ACC112 (cell line): ENCODE measurements around the gene CFAP299.

Experiments
- H2AFZ ChIP-seq: fragments of 200-600 bp; sonication (generic); one replicate; pipeline ENCODE4 v1.6.0; 2017; ENCODE audit warnings: antibody characterized with exemption, low read length; ENCODE audit not compliant: unreplicated experiment
- H3K27ac ChIP-seq: fragments of 200-600 bp; sonication (generic); 2 replicates; pipeline ENCODE4 v1.5.1; 2014; ENCODE audit warnings: low read depth, mild to moderate bottlenecking, antibody characterized with exemption, low read length, moderate library complexity
- H3K27me3 ChIP-seq: fragments of 200-600 bp; sonication (generic); 2 replicates; pipeline ENCODE4 v1.6.1; 2014; ENCODE audit warnings: mild to moderate bottlenecking, antibody characterized with exemption, low read length, moderate library complexity, mixed read lengths; ENCODE audit not compliant: insufficient read depth
- H3K36me3 ChIP-seq: fragments of 200-600 bp; sonication (generic); 2 replicates; pipeline ENCODE4 v1.6.1; 2016; ENCODE audit warnings: mild to moderate bottlenecking, antibody characterized with exemption, low read length, moderate library complexity, mixed read lengths; ENCODE audit not compliant: insufficient read depth
- H3K4me1 ChIP-seq: fragments of 200-600 bp; sonication (generic); one replicate; pipeline ENCODE4 v1.6.1; 2016; ENCODE audit warnings: low read length, mixed read lengths; ENCODE audit not compliant: insufficient read depth, unreplicated experiment, control insufficient read depth
- H3K4me3 ChIP-seq: fragments of 200-600 bp; sonication (generic); 2 replicates; pipeline ENCODE4 v1.5.1; 2014; ENCODE audit warnings: mild to moderate bottlenecking, low read depth, low read length
- H3K79me2 ChIP-seq: fragments of 200-600 bp; sonication (generic); one replicate; pipeline ENCODE4 v1.6.0; 2016; ENCODE audit warnings: low read length; ENCODE audit not compliant: control insufficient read depth, unreplicated experiment, insufficient read depth

Gene CFAP299

GRCh38 chr4:80585542-80585941 lies 250.0 kb downstream of the CFAP299 start:
- Histone ChIP-seq H3K4me3 (no peak overlapping the region), H3K27ac (no peak overlapping the region), H2AFZ (no peak overlapping the region), H3K79me2 (no peaks in the 10 kb centered on the region), H3K36me3 (no peaks in the 10 kb centered on the region), H3K4me1 (no peaks in the 10 kb centered on the region), H3K27me3 (no peaks in the 10 kb centered on the region)

GRCh38 chr4:80586716-80587115 lies 251.2 kb downstream of the CFAP299 start:
- H3K4me1 ChIP-seq: no peaks in the 10 kb centered on the region
- no peaks in the 10 kb centered on the region for H3K27me3 ChIP-seq
- H3K4me3 ChIP-seq: no peak overlapping the region
- no peak overlapping the region for H3K27ac ChIP-seq
- H3K79me2 ChIP-seq: no peaks in the 10 kb centered on the region
- no peaks in the 10 kb centered on the region for H3K36me3 ChIP-seq
- H2AFZ ChIP-seq: no peak overlapping the region

- Histone ChIP-seq H3K36me3 (no peaks in the 10 kb centered on the region), H3K27me3 (no peaks in the 10 kb centered on the region), H3K27ac (no peak overlapping the region), H3K4me1 (no peaks in the 10 kb centered on the region), H3K79me2 (no peaks in the 10 kb centered on the region), H2AFZ (no peak overlapping the region), H3K4me3 (no peak overlapping the region)
Measured at GRCh38 chr4:80587871-80588385, 252.4 kb downstream of the CFAP299 start.

GRCh38 chr4:80592950-80593349 lies 257.4 kb downstream of the CFAP299 start:
- no peaks in the 10 kb centered on the region for H3K4me1 ChIP-seq
- H3K36me3 ChIP-seq: no peaks in the 10 kb centered on the region
- H3K4me3 ChIP-seq: no peak overlapping the region
- no peaks in the 10 kb centered on the region for H3K79me2 ChIP-seq
- H2AFZ ChIP-seq: no peak overlapping the region
- H3K27ac ChIP-seq: no peak overlapping the region
- H3K27me3 ChIP-seq: no peaks in the 10 kb centered on the region

GRCh38 chr4:80594701-80595100 lies 259.2 kb downstream of the CFAP299 start:
- Histone ChIP-seq H3K27ac (no peak overlapping the region), H3K36me3 (no peaks in the 10 kb centered on the region), H3K4me3 (no peak overlapping the region)

GRCh38 chr4:80608281-80608980 lies 272.9 kb downstream of the CFAP299 start:
- peaks cover 37% of the 10 kb centered on the region for H3K27me3 ChIP-seq
- H3K4me3 ChIP-seq: no peak overlapping the region
- no peaks in the 10 kb centered on the region for H3K79me2 ChIP-seq
- H3K4me1 ChIP-seq: peaks cover 22% of the 10 kb centered on the region
- no peak overlapping the region for H3K27ac ChIP-seq
- H3K36me3 ChIP-seq: no peaks in the 10 kb centered on the region
- no peak overlapping the region for H2AFZ ChIP-seq

More at GRCh38 chr4:80594701-80595100, 259.2 kb downstream of the CFAP299 start:
- no peak overlapping the region for H2AFZ ChIP-seq
- no peaks in the 10 kb centered on the region for H3K27me3 ChIP-seq
- H3K4me1 ChIP-seq: no peaks in the 10 kb centered on the region
- no peaks in the 10 kb centered on the region for H3K79me2 ChIP-seq

GRCh38 chr4:80610199-80610598 lies 274.7 kb downstream of the CFAP299 start:
- H3K4me1 ChIP-seq: peaks cover 13% of the 10 kb centered on the region
- no peak overlapping the region for H3K4me3 ChIP-seq

GRCh38 chr4:80610845-80611677 lies 275.5 kb downstream of the CFAP299 start:
- H3K27me3 ChIP-seq: peaks cover 37% of the 10 kb centered on the region

More at GRCh38 chr4:80610199-80610598, 274.7 kb downstream of the CFAP299 start:
- peaks cover 37% of the 10 kb centered on the region for H3K27me3 ChIP-seq
- H3K27ac ChIP-seq: no peak overlapping the region
- H3K36me3 ChIP-seq: no peaks in the 10 kb centered on the region
- H2AFZ ChIP-seq: no peak overlapping the region
- H3K79me2 ChIP-seq: no peaks in the 10 kb centered on the region

GRCh38 chr4:80611678-80611979 lies 276.1 kb downstream of the CFAP299 start:
- no peaks in the 10 kb centered on the region for H3K36me3 ChIP-seq
- H2AFZ ChIP-seq: no peak overlapping the region
- peaks cover 37% of the 10 kb centered on the region for H3K27me3 ChIP-seq
- H3K4me1 ChIP-seq: peaks cover 10% of the 10 kb centered on the region
- H3K79me2 ChIP-seq: no peaks in the 10 kb centered on the region
- H3K4me3 ChIP-seq: no peak overlapping the region
- no peak overlapping the region for H3K27ac ChIP-seq

More at GRCh38 chr4:80610845-80611677, 275.5 kb downstream of the CFAP299 start:
- H3K36me3 ChIP-seq: no peaks in the 10 kb centered on the region
- no peak overlapping the region for H3K27ac ChIP-seq
- no peak overlapping the region for H2AFZ ChIP-seq
- H3K4me3 ChIP-seq: no peak overlapping the region
- H3K79me2 ChIP-seq: no peaks in the 10 kb centered on the region
- H3K4me1 ChIP-seq: peaks cover 10% of the 10 kb centered on the region

- Histone ChIP-seq H3K4me1 (peaks cover 10% of the 10 kb centered on the region), H3K79me2 (no peaks in the 10 kb centered on the region), H3K27me3 (peaks cover 27% of the 10 kb centered on the region), H3K36me3 (no peaks in the 10 kb centered on the region), H3K4me3 (no peak overlapping the region), H2AFZ (no peak overlapping the region), H3K27ac (no peak overlapping the region)
Measured at GRCh38 chr4:80613470-80613869, 277.9 kb downstream of the CFAP299 start.
